HepG2 (cell line): Measurements from ENCODE around the gene STAG3. TPM values are rescaled to one million over a fixed set of nuclear protein-coding genes. Genes with fewer than 3 reads are reported as not detected.

Source experiments
- EED ChIP-seq: sonication (generic); formaldehyde crosslinking; IDR thresholded peaks from 2 replicates; pipeline ENCODE4 v1.5.0; 2020; ENCODE audit warnings: mild to moderate bottlenecking, missing genetic modification reagents
- FOXP1 ChIP-seq, 2 experiments: fragments of 450-650 bp in 1 of 2; IDR thresholded peaks; 2 replicates each; pipeline ENCODE4 v1.6.1; 2017 to 2018; ENCODE audit warnings: antibody characterized with exemption in 1 of 2
- MAX ChIP-seq: IDR thresholded peaks from 2 replicates; pipeline ENCODE4 v1.6.1; 2012; ENCODE audit warnings: inconsistent platforms
- MZF1 ChIP-seq: sonication (generic); formaldehyde crosslinking; IDR thresholded peaks from 2 replicates; pipeline ENCODE4 v1.8.1; 2023; ENCODE audit warnings: mild to moderate bottlenecking, missing genetic modification reagents, borderline replicate concordance
- SKI ChIP-seq: fragments of 450-650 bp; IDR thresholded peaks from one replicate; pipeline ENCODE4 v1.6.1; 2018; ENCODE audit warnings: mild to moderate bottlenecking; ENCODE audit not compliant: partially characterized antibody
- ZNF296 ChIP-seq: sonication (generic); formaldehyde crosslinking; conservative IDR thresholded peaks from 2 replicates; pipeline ENCODE4 v1.5.0; 2020; ENCODE audit warnings: mild to moderate bottlenecking, missing genetic modification reagents
- ZNF770 ChIP-seq: sonication (generic); formaldehyde crosslinking; IDR thresholded peaks from 2 replicates; pipeline ENCODE4 v1.5.0; 2020; ENCODE audit warnings: mild to moderate bottlenecking, missing genetic modification reagents
- ZNF772 ChIP-seq: sonication (generic); formaldehyde crosslinking; IDR thresholded peaks from 2 replicates; pipeline ENCODE4 v1.5.0; 2020; ENCODE audit warnings: mild to moderate bottlenecking, missing genetic modification reagents
- ZSCAN5A ChIP-seq: sonication (generic); formaldehyde crosslinking; IDR thresholded peaks from 2 replicates; pipeline ENCODE4 v1.8.0; 2022; ENCODE audit warnings: mild to moderate bottlenecking, missing genetic modification reagents, borderline replicate concordance
- polyA plus RNA-seq, 8 experiments: library from polyadenylated mRNA; depleted of rRNA in 3 of 8; stranded (reverse) in 7 of 8; unstranded in 1 of 8; fragments of >200 nt; fragmentation: Illumina TruSeq in 4 of 8; extraction: Trizol in 4 of 8; gene quantifications; 2 replicates each; pipeline versions ENCODE4 v1.2.1 to v1.2.3, GENCODE V29; 2011 to 2016; ENCODE audit warnings: low read depth in 4 of 8, missing spikeins in 1 of 8, mixed read lengths in 1 of 8; ENCODE audit not compliant: insufficient read depth in 1 of 8
- total RNA-seq, 5 experiments: library from RNA; depleted of rRNA; stranded (reverse); fragments of >200 nt; fragmentation: Illumina TruSeq; extraction: Trizol; gene quantifications; 2 replicates each; pipeline ENCODE4 v1.2.3, GENCODE V29; 2016; ENCODE audit warnings: low read depth in 1 of 5
- TF ChIP-seq, protein P1 (sequence below), 2 experiments: sonication (generic) in 1 of 2; formaldehyde crosslinking in 1 of 2; IDR thresholded peaks; 2 replicates each; pipeline versions ENCODE4 v1.4.0 to v1.6.1; 2018 to 2020; ENCODE audit warnings: missing genetic modification reagents in 2 of 2, borderline replicate concordance in 1 of 2, low read depth in 1 of 2, mild to moderate bottlenecking in 1 of 2, missing biosample characterization in 1 of 2
- TF ChIP-seq, protein P2 (sequence below), 2 experiments: sonication (generic) in 1 of 2; formaldehyde crosslinking in 1 of 2; IDR thresholded peaks; 2 replicates each; pipeline versions ENCODE4 v1.4.0 to v1.6.1; 2016 to 2020; ENCODE audit warnings: borderline replicate concordance in 1 of 2, low read depth in 1 of 2, mild to moderate bottlenecking in 1 of 2, missing genetic modification reagents in 1 of 2
- TF ChIP-seq, protein P3 (sequence below): sonication (generic); formaldehyde crosslinking; conservative IDR thresholded peaks from 2 replicates; pipeline ENCODE4 v1.4.0; 2020; ENCODE audit warnings: missing genetic modification reagents

Gene STAG3
- total and polyA plus RNA-seq, 2 of the 13 experiments (the other 11 are each of a cell fraction or from before 2014, with no cell fraction given): 0.09 to 0.33 TPM

GRCh38 chr7:100247152-100247757, 69.5 kb downstream of the STAG3 start (continued):
- TF ChIP-seq MAX (0 out of 2 replicates have a peak, but pooled peaks have one; percentile 54), ZNF296 (no peak), MZF1 (CRISPR knock-in tag) (no peak), ZNF770 (CRISPR knock-in tag) (peak; percentile 62; the same call in 1 of the 2 replicates), ZSCAN5A (no peak), SKI (no peak), ZNF772 (CRISPR knock-in tag) (no peak), EED (CRISPR knock-in tag) (no peak), FOXP1 (IDR thresholded peaks at IDR 0.05) (no peak), FOXP1 (CRISPR knock-in tag; IDR thresholded peaks at IDR 0.05) (peak; percentile 62)
- TF ChIP-seq, protein P1, sequence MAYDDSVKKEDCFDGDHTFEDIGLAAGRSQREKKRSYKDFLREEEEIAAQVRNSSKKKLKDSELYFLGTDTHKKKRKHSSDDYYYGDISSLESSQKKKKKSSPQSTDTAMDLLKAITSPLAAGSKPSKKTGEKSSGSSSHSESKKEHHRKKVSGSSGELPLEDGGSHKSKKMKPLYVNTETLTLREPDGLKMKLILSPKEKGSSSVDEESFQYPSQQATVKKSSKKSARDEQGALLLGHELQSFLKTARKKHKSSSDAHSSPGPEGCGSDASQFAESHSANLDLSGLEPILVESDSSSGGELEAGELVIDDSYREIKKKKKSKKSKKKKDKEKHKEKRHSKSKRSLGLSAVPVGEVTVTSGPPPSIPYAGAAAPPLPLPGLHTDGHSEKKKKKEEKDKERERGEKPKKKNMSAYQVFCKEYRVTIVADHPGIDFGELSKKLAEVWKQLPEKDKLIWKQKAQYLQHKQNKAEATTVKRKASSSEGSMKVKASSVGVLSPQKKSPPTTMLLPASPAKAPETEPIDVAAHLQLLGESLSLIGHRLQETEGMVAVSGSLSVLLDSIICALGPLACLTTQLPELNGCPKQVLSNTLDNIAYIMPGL (CRISPR knock-in tag; IDR thresholded peaks at IDR 0.05; ENCODE audit: borderline replicate concordance in 1 of 2, low read depth in 1 of 2): no peak
- TF ChIP-seq, protein P2, sequence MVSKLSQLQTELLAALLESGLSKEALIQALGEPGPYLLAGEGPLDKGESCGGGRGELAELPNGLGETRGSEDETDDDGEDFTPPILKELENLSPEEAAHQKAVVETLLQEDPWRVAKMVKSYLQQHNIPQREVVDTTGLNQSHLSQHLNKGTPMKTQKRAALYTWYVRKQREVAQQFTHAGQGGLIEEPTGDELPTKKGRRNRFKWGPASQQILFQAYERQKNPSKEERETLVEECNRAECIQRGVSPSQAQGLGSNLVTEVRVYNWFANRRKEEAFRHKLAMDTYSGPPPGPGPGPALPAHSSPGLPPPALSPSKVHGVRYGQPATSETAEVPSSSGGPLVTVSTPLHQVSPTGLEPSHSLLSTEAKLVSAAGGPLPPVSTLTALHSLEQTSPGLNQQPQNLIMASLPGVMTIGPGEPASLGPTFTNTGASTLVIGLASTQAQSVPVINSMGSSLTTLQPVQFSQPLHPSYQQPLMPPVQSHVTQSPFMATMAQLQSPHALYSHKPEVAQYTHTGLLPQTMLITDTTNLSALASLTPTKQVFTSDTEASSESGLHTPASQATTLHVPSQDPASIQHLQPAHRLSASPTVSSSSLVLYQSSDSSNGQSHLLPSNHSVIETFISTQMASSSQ (IDR thresholded peaks at IDR 0.05; ENCODE audit: low read depth): no peak
- TF ChIP-seq, protein P2 (CRISPR knock-in tag; IDR thresholded peaks at IDR 0.05; ENCODE audit: borderline replicate concordance): peak; percentile 59; the same call in 1 of the 2 replicates
- TF ChIP-seq, protein P3, sequence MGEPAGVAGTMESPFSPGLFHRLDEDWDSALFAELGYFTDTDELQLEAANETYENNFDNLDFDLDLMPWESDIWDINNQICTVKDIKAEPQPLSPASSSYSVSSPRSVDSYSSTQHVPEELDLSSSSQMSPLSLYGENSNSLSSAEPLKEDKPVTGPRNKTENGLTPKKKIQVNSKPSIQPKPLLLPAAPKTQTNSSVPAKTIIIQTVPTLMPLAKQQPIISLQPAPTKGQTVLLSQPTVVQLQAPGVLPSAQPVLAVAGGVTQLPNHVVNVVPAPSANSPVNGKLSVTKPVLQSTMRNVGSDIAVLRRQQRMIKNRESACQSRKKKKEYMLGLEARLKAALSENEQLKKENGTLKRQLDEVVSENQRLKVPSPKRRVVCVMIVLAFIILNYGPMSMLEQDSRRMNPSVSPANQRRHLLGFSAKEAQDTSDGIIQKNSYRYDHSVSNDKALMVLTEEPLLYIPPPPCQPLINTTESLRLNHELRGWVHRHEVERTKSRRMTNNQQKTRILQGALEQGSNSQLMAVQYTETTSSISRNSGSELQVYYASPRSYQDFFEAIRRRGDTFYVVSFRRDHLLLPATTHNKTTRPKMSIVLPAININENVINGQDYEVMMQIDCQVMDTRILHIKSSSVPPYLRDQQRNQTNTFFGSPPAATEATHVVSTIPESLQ (CRISPR knock-in tag): no peak
